GM03348 (cell line): ENCODE measurements around the gene SLC49A4.

Experiments
- DNase-seq: peaks from one replicate; pipeline ENCODE4 v3.0.0; 2012; ENCODE audit warnings: low spot score

The SLC49A4 gene

GRCh38 chr3:122907471-122907870 lies 112.6 kb downstream of the SLC49A4 start:
- no peak for DNase-seq

- no peak for DNase-seq
These were observed 113.4 kb downstream of the SLC49A4 start for GRCh38 chr3:122908251-122908650.

GRCh38 chr3:122911901-122912300 lies 117.0 kb downstream of the SLC49A4 start:
- DNase-seq: no peak

GRCh38 chr3:122912772-122913538 lies 118.1 kb downstream of the SLC49A4 start:
- no peak for DNase-seq

GRCh38 chr3:122913539-122914100 lies 118.8 kb downstream of the SLC49A4 start:
- DNase-seq: no peak

- DNase-seq: no peak
These were observed 120.6 kb downstream of the SLC49A4 start for GRCh38 chr3:122915300-122916055.

GRCh38 chr3:122916084-122916483 lies 121.2 kb downstream of the SLC49A4 start:
- no peak for DNase-seq

- DNase-seq: no peak
These were observed 121.7 kb downstream of the SLC49A4 start for GRCh38 chr3:122916580-122916979.

GRCh38 chr3:122917412-122917811 lies 122.5 kb downstream of the SLC49A4 start:
- no peak for DNase-seq

- DNase-seq: no peak
These were observed 123.9 kb downstream of the SLC49A4 start for GRCh38 chr3:122918576-122919290.

- no peak for DNase-seq
These were observed 124.4 kb downstream of the SLC49A4 start for GRCh38 chr3:122919291-122919610.

GRCh38 chr3:122920986-122921385 lies 126.1 kb downstream of the SLC49A4 start:
- no peak for DNase-seq

GRCh38 chr3:122921791-122922651 lies 127.2 kb downstream of the SLC49A4 start:
- no peak for DNase-seq

- no peak for DNase-seq
These were observed 128.7 kb downstream of the SLC49A4 start for GRCh38 chr3:122923611-122924010.

- DNase-seq: no peak
These were observed 129.2 kb downstream of the SLC49A4 start for GRCh38 chr3:122924056-122924455.

- DNase-seq: no peak
These were observed 130.9 kb downstream of the SLC49A4 start for GRCh38 chr3:122925756-122926155.

GRCh38 chr3:122926322-122926721 lies 131.5 kb downstream of the SLC49A4 start:
- DNase-seq: no peak

- DNase-seq: no peak
These were observed 131.9 kb downstream of the SLC49A4 start for GRCh38 chr3:122926811-122927210.

GRCh38 chr3:122927726-122928125 lies 132.9 kb downstream of the SLC49A4 start:
- no peak for DNase-seq

GRCh38 chr3:122928396-122929187 lies 133.7 kb downstream of the SLC49A4 start:
- no peak for DNase-seq
